GM18873 (cell line): ENCODE data around the gene GALNT10.
A peak's percentile ranks its signal among the peaks of the same experiment; 100 is the strongest.

Source experiments
- ATAC-seq: cut with Tn5 transposase; IDR thresholded peaks from one replicate; pipeline ENCODE4 v1.9.1; 2021; ENCODE audit warnings: mild to moderate bottlenecking, moderate library complexity, moderate number of reproducible peaks; ENCODE audit not compliant: unreplicated experiment, low FRiP score

Gene GALNT10

DNA sequence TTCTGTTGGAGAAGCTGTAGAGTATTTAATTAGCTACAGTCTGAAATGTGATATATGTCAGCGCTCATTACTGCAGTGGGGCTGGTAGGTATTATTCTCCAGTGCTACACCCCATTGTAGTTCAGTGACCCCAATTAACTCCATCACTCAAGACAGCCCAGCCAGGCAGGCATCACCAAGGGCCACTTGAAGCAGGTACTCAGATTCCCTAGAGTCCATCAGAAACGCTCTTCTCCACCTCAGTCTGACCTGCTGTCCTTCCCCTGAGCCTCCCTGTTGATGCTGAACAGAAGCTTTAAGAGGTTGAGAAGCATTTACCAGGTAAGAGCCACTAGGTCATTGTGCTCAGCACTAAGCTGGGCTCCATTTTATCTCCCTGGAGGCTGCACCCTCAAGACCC lies 71.8 kb downstream of the GALNT10 start:
- ATAC-seq, result no peak

DNA sequence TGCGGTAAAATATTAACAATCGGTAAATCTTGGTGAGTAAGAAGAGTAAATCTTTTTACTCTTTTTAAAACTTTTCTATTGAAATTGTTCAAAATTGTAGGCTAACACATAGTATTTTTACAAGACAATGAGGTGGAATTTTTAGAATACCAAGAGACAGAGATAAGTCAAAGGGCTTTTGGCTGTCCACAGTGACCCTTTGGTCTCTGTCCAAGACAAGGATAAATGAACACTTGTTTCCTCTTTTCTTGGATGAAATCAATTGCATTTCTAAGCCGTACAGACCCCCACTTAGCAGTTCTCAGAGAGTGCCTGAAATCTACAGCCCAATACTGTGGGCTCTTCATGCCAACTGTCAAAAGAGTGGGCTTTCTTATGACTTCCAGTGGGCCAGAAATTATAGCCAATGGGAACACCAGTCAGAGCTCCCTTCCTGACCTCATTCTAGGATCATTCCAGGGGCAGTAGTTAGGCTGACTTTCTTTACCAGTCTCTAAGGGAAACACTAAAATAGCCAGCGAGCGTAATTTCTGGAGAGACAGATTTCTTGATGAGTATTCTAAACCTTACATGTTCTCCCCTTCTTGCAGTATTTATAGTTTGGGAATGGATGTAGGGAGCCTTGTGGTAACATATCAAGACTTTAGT lies 74.1 kb downstream of the GALNT10 start:
- no peak for ATAC-seq

DNA sequence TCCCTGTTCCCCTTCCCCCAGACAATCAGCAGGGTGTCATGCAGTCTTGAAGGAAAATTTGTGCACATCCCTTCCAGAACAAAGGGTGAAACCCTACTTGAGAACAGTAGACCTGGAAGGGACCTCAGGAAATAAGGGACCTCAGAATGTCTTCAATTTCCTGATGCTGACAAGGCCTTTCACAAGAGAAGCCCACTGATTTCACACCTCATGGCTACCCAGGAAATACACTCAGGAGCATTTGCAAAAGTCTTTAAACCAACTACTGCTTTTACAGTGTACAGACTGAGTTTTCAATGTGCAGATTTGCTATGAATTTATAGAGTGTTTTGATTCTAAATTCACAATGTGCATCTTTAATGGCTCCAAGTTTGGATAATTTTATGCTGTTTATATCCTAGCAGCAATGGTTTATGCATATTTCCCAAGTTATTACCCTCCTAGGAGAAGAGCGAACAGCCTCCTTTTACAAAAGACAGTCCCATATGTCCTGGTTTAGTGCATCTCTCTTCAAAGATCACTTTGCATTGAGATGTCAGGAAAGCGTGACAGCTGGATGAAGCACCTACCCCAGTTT lies 74.8 kb downstream of the GALNT10 start:
- ATAC-seq, result no peak

DNA sequence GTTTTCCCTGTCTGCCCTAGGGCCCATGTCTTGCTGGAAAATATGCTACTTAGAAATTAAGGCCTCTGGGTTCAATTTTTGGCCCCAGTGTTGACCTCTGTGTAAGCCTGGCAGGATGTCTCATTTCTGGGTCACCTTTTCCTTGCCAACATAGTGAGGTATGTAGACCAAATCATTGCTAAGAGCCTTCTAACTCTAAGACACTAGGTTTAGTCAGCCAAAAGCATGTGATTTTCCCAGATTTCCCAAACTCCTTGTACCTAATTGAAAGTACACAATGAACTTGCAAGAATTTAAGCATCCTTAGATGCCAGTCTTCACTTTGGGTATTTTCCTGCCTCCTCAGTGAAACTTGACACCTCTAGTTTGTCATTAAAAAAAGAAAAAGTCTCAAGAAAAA lies 77.0 kb downstream of the GALNT10 start:
- no peak for ATAC-seq

DNA sequence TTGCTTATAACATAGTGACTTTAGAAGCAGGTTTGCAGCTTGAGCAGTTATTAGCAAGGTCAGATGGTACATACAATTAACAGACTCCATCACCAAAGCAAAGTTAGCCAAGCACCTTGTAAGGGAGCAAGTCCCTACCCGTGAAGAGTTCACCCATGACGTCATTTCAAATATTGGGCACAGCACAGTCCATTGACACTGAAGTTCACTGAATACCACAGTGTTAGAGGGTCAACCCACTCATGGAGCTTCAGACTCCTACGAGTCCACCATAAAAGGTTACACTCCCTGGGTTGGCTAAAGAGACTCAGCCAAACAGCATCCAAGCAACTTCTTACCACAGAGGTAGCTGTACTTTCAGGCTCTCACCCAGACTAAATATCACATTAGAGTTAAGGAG lies 77.5 kb downstream of the GALNT10 start:
- no peak for ATAC-seq

DNA sequence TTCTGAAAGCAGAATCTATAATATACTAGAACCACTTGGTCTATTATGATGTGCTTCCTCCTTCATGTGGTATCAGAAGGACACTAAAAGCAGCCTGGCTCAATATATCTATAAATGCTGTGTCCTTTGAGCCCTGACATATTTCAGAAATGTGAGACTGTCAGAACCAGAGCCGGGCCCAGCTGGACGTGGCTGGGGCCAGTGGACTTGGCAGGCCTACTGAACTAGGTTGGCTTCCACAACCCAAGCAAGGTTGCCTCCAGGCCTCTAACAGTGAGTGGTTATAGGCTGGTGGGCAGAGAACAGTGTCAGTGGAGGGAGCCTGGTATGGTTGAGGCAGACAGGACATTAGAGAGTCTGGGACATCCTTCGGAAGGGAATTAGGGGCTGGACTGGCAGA lies 78.9 kb downstream of the GALNT10 start:
- ATAC-seq, result no peak

DNA sequence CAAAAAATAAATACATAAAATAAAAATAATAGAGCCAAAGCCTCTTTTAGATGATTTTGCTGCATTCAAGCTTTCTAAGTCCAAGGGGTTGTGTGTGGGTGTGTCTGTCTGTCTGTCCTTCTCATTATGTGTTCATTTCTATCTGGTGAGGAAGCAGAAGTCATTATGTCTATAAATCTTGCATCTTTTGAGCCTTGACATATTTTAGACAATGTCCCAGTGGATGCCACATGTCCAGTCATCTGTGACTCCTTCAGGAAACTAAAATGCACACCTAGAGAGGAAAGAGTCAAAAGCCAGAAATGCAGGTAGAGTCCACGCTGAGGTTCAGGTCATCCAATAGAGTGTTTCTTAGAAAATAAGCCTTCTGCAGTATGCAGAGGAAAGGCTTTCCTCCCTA lies 80.9 kb downstream of the GALNT10 start:
- no peak for ATAC-seq

DNA sequence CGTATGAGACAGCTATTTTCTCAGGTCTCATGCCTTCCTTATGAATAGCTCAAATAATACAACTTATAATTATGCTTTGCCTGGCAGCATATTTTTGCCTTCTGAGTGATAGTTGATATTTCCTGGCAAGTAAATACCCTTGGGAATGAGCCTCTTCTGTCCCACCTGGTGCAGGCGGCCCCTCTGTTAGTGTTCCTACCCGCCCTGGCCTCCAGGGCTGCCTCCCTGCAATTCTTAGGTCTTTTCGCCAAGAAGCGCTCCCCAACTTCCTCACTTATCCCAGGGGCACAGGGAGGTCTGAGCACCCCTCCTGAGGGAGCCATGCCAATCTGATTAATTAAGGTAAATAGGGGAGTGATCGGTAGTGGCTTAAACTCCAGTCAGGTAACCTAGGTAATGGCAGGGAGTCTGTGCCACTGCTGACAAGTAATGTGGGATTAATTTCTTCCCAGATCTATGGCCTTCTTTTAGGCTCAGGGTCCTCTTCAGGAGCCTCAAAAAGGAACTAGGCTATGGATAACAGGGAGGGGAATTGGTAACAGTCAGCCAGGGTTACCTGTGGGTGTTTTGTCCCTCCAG lies 81.5 kb downstream of the GALNT10 start:
- ATAC-seq, result no peak

DNA sequence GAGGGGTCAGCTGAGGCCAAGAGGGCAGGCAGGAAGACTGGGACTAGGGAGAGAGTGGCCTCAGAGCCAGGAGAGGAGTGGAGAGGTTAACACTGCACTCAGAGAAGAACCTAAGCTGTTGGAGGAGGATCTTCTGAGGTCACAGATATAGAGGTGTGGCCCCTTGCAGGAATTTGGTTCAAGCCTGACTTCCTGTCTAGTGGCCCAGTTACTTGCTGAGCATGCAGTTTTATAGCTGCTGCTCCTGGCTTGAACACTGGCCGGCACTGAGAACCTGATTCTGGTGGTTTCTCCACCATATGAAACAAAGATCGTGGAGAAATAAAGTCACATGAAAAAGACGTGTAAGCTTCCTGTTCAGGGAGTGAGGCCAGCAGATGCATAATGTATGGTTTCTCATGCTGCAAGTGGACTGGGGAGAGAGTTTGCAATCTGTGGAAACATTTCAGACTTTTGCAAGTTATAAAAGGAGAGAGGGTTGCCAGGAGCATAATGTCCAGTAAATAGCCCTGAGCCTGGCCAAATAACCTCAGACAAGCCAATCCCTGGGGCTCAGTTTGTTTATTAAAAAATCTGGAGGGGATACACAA lies 82.6 kb downstream of the GALNT10 start:
- peak; percentile 43 for ATAC-seq

DNA sequence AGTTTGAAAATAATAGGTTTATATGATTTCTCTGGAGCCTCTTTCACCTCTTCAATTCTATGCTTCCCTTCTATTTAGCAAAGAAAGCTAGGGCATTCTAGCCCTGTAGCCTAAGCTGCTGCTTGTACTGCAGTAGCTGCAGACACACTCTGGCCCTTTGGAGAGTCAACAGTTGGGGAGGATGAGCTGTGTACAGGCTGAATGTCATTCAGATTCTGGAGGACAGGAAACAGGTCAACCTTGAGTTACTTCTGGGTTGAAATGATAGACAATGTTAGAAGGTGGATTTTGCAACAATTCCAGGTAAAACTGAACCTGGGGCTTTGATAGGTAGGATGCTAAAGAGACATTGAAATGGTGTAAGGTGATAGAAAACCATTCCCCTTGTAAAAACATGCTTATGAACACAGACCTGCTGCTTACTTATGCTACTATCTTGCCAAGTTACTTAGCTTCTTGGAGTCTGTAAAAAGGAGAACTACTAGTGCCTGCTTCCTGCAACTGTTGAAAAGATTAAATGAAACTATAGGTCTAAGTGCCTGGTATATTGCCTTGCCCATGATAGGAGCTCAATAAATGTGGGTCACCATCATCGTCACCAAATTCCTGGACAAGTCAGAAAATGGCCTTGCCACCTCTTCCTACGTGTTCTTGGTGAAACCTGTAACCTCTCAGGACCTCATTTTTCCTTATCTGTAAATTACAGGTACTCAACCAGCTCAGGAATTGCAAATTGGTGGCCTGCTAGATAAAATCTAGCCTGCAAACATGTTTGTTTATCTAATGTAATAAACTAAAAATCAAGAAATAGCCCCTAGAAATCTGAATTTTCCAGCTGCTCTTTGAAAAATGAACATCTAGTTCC lies 83.7 kb downstream of the GALNT10 start:
- no peak for ATAC-seq

DNA sequence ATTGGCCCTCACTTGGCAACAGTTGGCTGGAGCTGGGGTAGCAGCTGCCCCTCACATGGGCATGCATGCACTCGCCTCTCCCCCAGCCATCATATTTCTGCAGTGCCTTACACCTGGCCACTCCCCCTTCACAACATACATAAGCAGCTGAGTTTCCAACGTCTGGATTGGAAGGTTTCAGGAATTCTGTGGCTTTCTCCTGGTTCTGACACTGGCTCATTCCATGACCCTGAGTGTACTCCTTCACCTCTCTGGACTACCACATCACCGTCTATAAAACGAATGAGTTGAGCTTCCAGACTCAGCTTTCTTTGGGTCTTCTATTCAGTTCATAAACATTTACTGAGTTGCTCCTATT lies 84.3 kb downstream of the GALNT10 start:
- no peak for ATAC-seq

DNA sequence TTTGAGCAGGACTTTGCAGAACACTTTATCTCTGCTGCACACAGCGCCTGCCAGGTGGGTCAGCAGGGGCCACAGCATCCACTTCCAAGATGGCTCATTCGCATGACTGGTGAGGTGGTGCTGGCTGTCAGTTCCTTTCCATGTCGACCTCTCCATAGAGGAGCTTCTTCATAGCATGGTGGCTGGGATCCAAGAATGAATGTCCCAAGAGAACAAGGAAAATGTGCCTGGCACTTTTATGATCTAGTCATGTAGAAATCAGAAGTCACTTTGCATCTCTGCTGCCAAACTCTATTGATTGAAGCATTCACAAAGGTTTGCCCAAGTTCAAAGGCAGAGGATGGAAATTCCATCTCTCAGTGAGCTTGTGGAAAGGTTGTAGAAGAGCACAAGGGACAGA lies 85.0 kb downstream of the GALNT10 start:
- no peak for ATAC-seq

DNA sequence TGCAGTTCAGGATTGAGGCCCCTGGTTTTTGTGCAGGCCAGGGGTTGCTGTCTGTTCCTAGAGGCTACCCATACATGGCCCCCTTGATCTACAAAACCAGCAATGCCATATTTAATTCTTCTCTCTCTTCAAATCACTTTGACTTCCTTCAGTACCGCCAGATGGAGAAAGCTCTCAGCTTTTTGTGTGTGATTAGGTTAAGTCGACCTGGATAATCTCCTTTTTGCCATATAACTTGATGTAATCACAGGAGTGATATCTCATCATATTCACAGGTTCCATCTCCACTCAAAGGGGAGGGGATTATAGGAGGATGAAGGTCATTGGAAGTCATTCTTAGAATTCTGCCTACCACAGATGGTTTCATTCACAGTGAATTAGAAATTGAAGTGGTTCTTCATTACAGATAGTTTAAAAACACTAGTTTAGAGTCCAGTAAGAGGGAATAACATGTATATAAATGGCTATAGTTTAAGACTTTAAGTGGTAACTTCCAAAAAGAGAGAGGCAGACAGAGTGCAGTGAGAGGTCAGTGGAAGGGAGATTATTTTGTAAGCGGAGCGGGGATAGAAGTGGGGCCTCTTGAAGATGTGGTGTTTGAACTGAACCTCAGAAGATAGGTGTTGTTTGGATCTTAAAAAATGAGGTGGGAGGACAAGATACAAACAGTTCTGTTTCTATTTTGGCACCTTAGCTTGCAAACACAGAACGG lies 85.9 kb downstream of the GALNT10 start:
- ATAC-seq, result no peak

DNA sequence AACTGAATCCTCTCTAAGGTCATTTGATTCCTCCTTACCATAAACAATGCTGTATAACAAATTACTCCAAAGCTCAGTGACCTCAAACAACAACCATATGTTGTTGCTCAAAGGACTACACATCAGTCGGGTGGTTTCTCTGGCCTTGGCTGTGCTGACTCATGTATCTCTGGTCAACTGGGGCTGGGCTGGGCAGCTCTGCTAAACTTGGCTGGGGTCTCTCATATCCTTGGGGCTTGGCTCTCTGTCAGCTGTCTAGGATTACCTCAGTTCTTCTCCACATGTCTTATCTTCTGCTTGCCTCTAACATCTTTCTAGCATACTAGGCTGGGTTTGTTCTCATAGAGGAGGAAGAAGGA lies 86.4 kb downstream of the GALNT10 start:
- ATAC-seq, result no peak

DNA sequence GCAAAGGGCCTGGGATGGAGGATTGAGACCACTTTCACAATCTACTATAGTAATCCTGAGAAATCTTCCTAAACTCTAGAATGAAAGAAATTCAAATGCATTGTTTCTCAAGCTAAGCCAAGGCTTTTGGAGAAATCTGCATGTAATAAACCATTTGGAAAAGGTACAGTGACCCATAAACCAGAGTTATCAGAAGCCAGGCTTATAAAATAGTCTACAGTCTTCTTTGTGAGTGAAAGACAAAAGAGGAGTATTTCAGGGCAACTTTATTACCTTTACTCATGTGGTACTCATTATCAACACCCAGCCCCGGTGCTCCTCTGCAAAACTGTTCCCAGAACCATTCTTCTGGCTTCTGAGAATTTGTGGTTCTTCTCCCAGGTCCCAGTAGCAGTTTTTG lies 87.0 kb downstream of the GALNT10 start:
- no peak for ATAC-seq

DNA sequence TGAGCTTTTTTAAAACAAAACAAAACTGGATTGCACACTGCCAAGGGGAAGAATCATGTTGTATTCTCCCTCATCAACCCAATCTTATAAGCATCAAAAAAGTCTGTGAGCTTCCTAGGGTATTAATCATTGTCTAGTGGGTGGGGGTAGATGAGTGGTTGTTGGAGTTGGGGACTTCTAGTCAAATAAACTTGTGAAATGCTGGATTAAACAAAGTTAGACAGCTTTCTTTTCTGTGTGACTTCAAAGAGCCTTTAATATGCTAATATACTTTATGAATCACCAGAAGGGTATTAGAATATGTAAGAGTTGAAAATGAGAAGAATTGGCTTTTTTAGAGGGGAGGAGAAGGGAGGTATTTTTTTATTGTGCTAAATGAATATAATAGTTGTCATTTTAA lies 87.7 kb downstream of the GALNT10 start:
- no peak for ATAC-seq

DNA sequence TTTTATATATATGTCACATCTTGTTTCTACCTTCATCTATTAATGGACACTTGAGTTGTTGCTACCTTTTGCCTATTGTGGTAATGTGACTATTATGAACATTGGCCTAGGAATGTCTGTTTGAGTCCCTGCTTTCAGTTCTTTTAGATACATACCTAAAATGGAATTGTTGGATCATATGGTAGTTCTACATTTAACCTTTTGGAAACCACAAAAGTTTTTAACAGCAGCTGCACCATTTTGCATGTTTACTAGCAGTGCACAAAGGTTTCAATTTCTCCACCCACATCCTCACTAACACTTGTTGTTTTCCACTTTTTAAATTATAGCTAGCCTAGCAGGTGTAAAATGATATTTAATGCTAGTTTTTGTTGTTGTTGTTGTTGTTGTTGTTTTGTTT lies 88.4 kb downstream of the GALNT10 start:
- no peak for ATAC-seq

DNA sequence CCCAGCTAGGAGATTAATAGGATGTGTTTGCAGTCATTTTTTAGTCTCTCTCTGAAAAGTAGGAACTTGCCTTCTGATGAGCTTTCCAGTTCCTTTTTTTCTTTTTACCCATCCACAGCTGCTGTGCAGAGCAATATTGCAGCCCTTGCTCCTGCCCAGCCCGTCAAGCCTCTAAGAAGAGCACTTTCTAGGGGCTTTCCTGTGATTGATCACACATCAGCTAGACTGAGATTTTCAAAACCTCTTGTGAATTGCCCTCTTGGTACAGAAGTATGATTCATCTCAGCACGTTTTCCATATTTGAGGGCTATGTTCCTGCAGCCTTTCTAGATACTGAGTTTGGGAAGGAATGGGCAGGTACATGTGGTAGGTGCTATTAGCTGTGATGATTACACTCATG lies 93.9 kb downstream of the GALNT10 start:
- peak; percentile 94 for ATAC-seq

DNA sequence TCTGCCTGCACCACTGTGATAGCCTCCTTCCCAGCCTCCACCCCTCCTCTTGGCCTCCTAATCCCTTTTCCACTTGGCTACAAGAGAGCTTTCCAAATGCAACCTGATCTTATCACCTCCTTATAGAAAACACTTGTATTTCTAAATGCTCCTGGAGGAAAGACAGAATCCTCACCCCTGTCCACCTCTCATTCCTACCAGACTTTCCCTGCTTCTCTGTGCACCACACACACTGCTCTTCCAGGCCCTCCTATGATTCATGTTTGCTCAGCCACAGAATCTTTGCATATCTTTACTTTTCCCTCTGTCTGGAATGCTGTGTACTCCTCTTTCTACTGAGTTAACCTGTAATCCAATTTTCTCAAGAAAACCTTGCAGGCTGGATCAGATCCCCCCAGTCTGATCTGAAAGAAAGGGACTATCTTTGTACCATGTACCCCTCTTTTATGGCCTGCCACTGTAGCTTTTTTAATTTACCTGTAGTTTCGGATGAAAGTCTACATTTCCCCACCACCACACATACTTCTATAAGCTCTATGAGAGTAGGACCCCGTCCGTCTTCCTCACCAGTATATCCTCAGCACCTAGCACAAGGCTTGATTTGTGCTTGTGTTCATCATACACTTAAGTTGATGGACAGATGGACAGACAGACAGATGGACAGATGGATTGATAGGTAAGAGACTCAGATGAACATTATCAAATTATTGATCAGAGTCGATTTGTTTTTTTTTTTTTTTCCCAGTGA lies 95.3 kb downstream of the GALNT10 start:
- no peak for ATAC-seq

DNA sequence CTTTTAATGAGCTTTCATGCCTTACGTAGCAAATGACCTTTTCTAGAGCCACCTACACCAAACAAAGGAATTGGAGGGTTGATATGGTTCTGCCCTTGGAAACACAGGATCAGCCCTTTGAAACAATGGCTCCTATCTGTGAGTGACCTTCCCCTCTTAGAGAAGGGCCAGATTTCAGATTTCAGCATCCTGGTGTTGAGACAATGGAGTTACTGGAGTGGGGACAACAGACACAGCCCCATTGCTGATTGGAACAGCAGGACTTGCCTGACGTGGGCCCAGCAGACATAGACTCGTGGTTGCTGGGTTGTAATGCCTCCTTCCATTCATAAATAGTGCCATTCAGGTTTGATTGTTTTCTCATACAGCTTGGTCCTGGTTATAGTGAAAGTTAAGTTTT lies 96.0 kb downstream of the GALNT10 start:
- no peak for ATAC-seq
